Trophoblast cell (in vitro differentiated cells and primary cell): ENCODE results near the gene OGDH. TPM values are rescaled to one million over a fixed set of nuclear protein-coding genes. Genes with fewer than 3 reads are reported as not detected.
A peak's percentile ranks its signal among the peaks of the same experiment; 100 is the strongest.

Experiments used
- DNase-seq, 2 donors: peaks; one replicate each; pipeline ENCODE4 v3.0.0-alpha.2; 2016
- H2AFZ ChIP-seq: 2 replicates; pipeline ENCODE4 v1.6.1; 2013; ENCODE audit warnings: low read length, moderate library complexity, mild to moderate bottlenecking; ENCODE audit not compliant: insufficient read depth, poor library complexity
- H2AK5ac ChIP-seq: 2 replicates; pipeline ENCODE4 v1.6.1; 2013; ENCODE audit warnings: mild to moderate bottlenecking, low read length
- H2BK120ac ChIP-seq: 2 replicates; pipeline ENCODE4 v1.6.1; 2013; ENCODE audit warnings: low read length, mild to moderate bottlenecking, moderate library complexity; ENCODE audit not compliant: insufficient read depth, poor library complexity
- H2BK12ac ChIP-seq: 2 replicates; pipeline ENCODE4 v1.6.1; 2013; ENCODE audit warnings: mild to moderate bottlenecking, low read length, moderate library complexity
- H2BK5ac ChIP-seq: 2 replicates; pipeline ENCODE4 v1.6.1; 2013; ENCODE audit warnings: low read length, low read depth, moderate library complexity, mild to moderate bottlenecking; ENCODE audit not compliant: poor library complexity
- H3K14ac ChIP-seq: 2 replicates; pipeline ENCODE4 v1.6.1; 2013; ENCODE audit warnings: mild to moderate bottlenecking, low read length
- H3K18ac ChIP-seq: 2 replicates; pipeline ENCODE4 v1.6.1; 2013; ENCODE audit warnings: mild to moderate bottlenecking, low read length
- H3K23ac ChIP-seq: 2 replicates; pipeline ENCODE4 v1.6.1; 2013; ENCODE audit warnings: low read length
- H3K27ac ChIP-seq: 2 replicates; pipeline ENCODE4 v1.5.1; 2013; ENCODE audit warnings: low read depth, mild to moderate bottlenecking, inconsistent platforms, low read length, moderate library complexity
- H3K27me3 ChIP-seq: 2 replicates; pipeline ENCODE4 v1.6.1; 2013; ENCODE audit warnings: inconsistent platforms, mild to moderate bottlenecking, low read length, moderate library complexity; ENCODE audit not compliant: insufficient read depth
- H3K36me3 ChIP-seq, 2 experiments: 1 replicate in 1 of 2; 2 replicates in 1 of 2; pipeline ENCODE4 v1.6.1; 2013; ENCODE audit warnings: low read length in 2 of 2, mild to moderate bottlenecking in 2 of 2, moderate library complexity in 1 of 2; ENCODE audit not compliant: insufficient read depth in 2 of 2, control insufficient read depth in 1 of 2
- H3K4ac ChIP-seq: 2 replicates; pipeline ENCODE4 v1.6.1; 2013; ENCODE audit warnings: low read depth, mild to moderate bottlenecking, low read length, moderate library complexity
- H3K4me1 ChIP-seq, 2 experiments: 1 replicate in 1 of 2; 2 replicates in 1 of 2; pipeline ENCODE4 v1.6.1; 2013; ENCODE audit warnings: low read length in 2 of 2, mild to moderate bottlenecking in 2 of 2, moderate library complexity in 1 of 2; ENCODE audit not compliant: insufficient read depth in 2 of 2, control insufficient read depth in 1 of 2
- H3K4me2 ChIP-seq: 2 replicates; pipeline ENCODE4 v1.6.1; 2013; ENCODE audit warnings: inconsistent platforms, mild to moderate bottlenecking, low read length, moderate library complexity
- H3K4me3 ChIP-seq: 2 replicates; pipeline ENCODE4 v1.5.1; 2013; ENCODE audit warnings: mild to moderate bottlenecking, low read depth, low read length, inconsistent platforms
- H3K79me1 ChIP-seq: one replicate; pipeline ENCODE4 v1.6.1; 2013; ENCODE audit warnings: low read length
- H3K79me2 ChIP-seq: 2 replicates; pipeline ENCODE4 v1.6.1; 2013; ENCODE audit warnings: low read length, mild to moderate bottlenecking; ENCODE audit not compliant: control insufficient read depth, insufficient read depth, poor library complexity
- H3K9ac ChIP-seq: 2 replicates; pipeline ENCODE4 v1.6.1; 2013; ENCODE audit warnings: mild to moderate bottlenecking, low read length
- H3K9me3 ChIP-seq: 2 replicates; pipeline ENCODE4 v1.6.1; 2013; ENCODE audit warnings: low read depth, mild to moderate bottlenecking, control low read depth, inconsistent platforms, low read length; ENCODE audit not compliant: insufficient read depth
- H4K12ac ChIP-seq: 2 replicates; pipeline ENCODE4 v1.6.1; 2013; ENCODE audit warnings: low read depth, mild to moderate bottlenecking, low read length, moderate library complexity
- H4K8ac ChIP-seq: 2 replicates; pipeline ENCODE4 v1.6.1; 2013; ENCODE audit warnings: low read depth, mild to moderate bottlenecking, low read length, moderate library complexity
- H4K91ac ChIP-seq: one replicate; pipeline ENCODE4 v1.6.1; 2013; ENCODE audit warnings: low read depth, mild to moderate bottlenecking, low read length, moderate library complexity
- WGBS: extraction: QIAGEN DNeasy Blood & Tissue Kit; methylation state at CpG from one replicate; pipeline ENCODE4 v1.1.7; 2013; ENCODE audit warnings: missing lambda C conversion rate; ENCODE audit not compliant: insufficient read length, insufficient coverage; ENCODE audit errors: extremely low coverage; 5-methylcytosine and 5-hydroxymethylcytosine counted together
- polyA plus RNA-seq: library from polyadenylated mRNA; stranded (reverse); fragments of 200-250 nt; gene quantifications from 2 replicates; pipeline ENCODE4 v1.2.3, GENCODE V29; 2013

OGDH gene
- 61.6 and 62.5 TPM in 2 replicates for polyA plus RNA-seq

DNA sequence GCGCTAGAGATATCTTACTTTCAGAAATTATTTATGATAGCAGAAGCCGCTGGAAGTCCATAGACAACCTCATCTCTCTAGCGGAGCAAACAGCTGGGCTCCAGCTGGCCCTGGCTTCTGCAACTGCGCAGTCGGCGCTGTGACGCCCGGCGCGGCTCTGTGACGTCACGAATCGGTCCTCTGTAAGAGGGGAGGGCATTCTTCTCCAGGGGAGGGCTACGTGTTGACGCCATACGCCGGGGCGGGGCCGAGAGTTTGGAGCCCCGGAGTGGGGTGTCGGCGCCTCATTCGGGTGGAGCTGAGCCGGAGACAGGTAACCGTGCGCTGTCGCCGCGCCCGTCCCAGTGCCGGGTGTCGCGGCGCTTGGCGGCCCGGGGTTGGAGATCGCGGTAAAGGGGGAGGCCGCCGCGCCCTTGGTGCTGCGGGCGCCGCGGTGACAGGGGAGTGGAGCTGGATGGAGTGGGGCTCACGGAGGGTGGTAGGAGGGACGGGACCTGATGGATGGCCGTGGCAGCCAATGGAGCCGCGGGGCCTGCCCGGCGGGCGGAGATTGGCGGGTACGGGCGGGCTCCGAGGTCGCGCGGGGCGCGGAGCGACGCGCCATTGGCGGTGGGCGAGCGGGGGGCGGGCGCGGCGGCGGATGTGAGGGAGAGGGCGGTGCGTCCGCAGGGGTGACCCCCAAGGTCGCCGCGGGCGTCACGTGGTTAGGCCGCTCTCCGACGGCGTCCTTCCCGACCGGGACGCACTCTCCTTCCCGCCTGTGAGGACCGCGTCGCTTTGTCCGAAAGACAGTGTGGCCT lies at the start of gene OGDH:
OGDH (plus strand) TSS at position 287 of the 800 bp plus-strand sequence. CDS start 17,717 bp downstream, outside the sequence.
- Histone ChIP-seq H4K8ac (peak within 1 kb of the TSS; percentile 96), H3K4me3 (peak within 1 kb of the TSS; percentile 98), H3K18ac (peak within 1 kb of the TSS; percentile 97), H3K4me2 (peak within 1 kb of the TSS; percentile 97), H3K36me3 (no peaks in the 10 kb centered on the region), H3K27me3 (no peaks in the 10 kb centered on the region), H3K79me1 (peaks cover 4% of the 10 kb centered on the region), H3K14ac (peak within 1 kb of the TSS; percentile 97), H2AFZ (peak within 1 kb of the TSS; percentile 98), H3K4ac (peak within 1 kb of the TSS; percentile 89), H2AK5ac (peak within 1 kb of the TSS; percentile 22), H3K4me1 (peaks cover 5 to 7% of the 10 kb centered on the region in 2 experiments), H4K12ac (peak within 1 kb of the TSS; percentile 95), H3K79me2 (peaks cover 14% of the 10 kb centered on the region), H3K27ac (peak within 1 kb of the TSS; percentile 93), H2BK12ac (peak within 1 kb of the TSS; percentile 27), H2BK5ac (peak within 1 kb of the TSS; percentile 98), H3K9me3 (no peaks in the 10 kb centered on the region), H3K9ac (peak within 1 kb of the TSS; percentile 97), H4K91ac (peak within 1 kb of the TSS; percentile 94), H3K23ac (peak within 1 kb of the TSS; percentile 44), H2BK120ac (peak within 1 kb of the TSS; percentile 94)
- peak; percentile 99 for DNase-seq
- WGBS: no CpG with 5 or more reads among the region's 93 CpGs

DNA sequence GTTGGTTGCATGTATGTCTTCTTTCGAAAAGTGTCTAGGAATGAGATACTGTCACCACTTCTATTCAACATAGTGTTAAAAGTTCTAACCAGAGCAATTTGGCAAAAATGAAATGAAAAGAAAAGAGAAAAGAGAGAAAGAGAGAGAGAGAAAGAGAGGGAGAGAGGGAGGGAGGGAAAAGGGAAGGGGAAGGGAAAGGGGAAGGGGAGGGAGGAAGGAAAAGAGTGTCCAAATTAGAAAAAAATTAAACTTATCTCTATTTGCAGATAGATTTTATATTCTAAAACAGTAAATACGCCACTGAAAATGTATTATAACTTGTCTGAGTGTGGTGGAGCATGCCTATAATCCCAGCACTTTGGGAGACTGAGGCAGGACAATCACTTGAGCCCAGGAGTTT lies 48.9 kb upstream of the OGDH start:
- Histone ChIP-seq H3K4ac (no peak overlapping the region), H3K4me3 (no peak overlapping the region), H4K12ac (no peak overlapping the region), H3K36me3 (no peaks in the 10 kb centered on the region), H2AFZ (no peak overlapping the region), H3K79me2 (no peaks in the 10 kb centered on the region), H3K18ac (no peak overlapping the region), H3K9ac (no peak overlapping the region), H3K4me2 (no peak overlapping the region), H3K27me3 (no peaks in the 10 kb centered on the region), H3K9me3 (no peaks in the 10 kb centered on the region), H3K27ac (no peak overlapping the region), H2AK5ac (no peak overlapping the region), H3K4me1 (no peaks in the 10 kb centered on the region), H2BK120ac (no peak overlapping the region), H4K91ac (no peak overlapping the region), H3K23ac (no peak overlapping the region), H3K14ac (no peak overlapping the region), H4K8ac (no peak overlapping the region), H3K79me1 (no peaks in the 10 kb centered on the region), H2BK5ac (no peak overlapping the region), H2BK12ac (no peak overlapping the region)
- no peak for DNase-seq
- WGBS: no CpG with 5 or more reads among the region's 2 CpGs

- H3K4me2 ChIP-seq: no peak overlapping the region
- no CpG with 5 or more reads among the region's 4 CpGs for WGBS
- H3K4me1 ChIP-seq: no peaks in the 10 kb centered on the region
- H4K91ac ChIP-seq: no peak overlapping the region
- no peak overlapping the region for H2AK5ac ChIP-seq
- no peak overlapping the region for H3K4ac ChIP-seq
- no peak overlapping the region for H4K12ac ChIP-seq
- no peak overlapping the region for H3K14ac ChIP-seq
- H3K27me3 ChIP-seq: no peaks in the 10 kb centered on the region
- no peak overlapping the region for H2BK120ac ChIP-seq
- no peak overlapping the region for H3K18ac ChIP-seq
- no peak overlapping the region for H3K9ac ChIP-seq
- H3K9me3 ChIP-seq: no peaks in the 10 kb centered on the region
- H2BK5ac ChIP-seq: no peak overlapping the region
- no peaks in the 10 kb centered on the region for H3K79me2 ChIP-seq
- no peak overlapping the region for H3K27ac ChIP-seq
- no peak overlapping the region for H3K4me3 ChIP-seq
- H3K36me3 ChIP-seq: peaks cover 7 to 11% of the 10 kb centered on the region in 2 experiments
- no peaks in the 10 kb centered on the region for H3K79me1 ChIP-seq
- no peak for DNase-seq
- no peak overlapping the region for H2BK12ac ChIP-seq
- H3K23ac ChIP-seq: no peak overlapping the region
- H4K8ac ChIP-seq: no peak overlapping the region
- no peak overlapping the region for H2AFZ ChIP-seq
Observed at GRCh38 chr7:44559485-44559884, 46.9 kb upstream of the OGDH start.

GRCh38 chr7:44561481-44561880 lies 44.9 kb upstream of the OGDH start:
- H4K12ac ChIP-seq: no peak overlapping the region

More at GRCh38 chr7:44561481-44561880, 44.9 kb upstream of the OGDH start:
- Histone ChIP-seq H3K23ac (no peak overlapping the region), H4K8ac (no peak overlapping the region), H3K14ac (no peak overlapping the region), H2BK5ac (no peak overlapping the region), H3K36me3 (peaks cover 26 to 29% of the 10 kb centered on the region in 2 experiments), H3K9me3 (no peaks in the 10 kb centered on the region), H2AK5ac (no peak overlapping the region), H3K4me1 (no peaks in the 10 kb centered on the region), H3K27me3 (no peaks in the 10 kb centered on the region), H2BK12ac (no peak overlapping the region), H3K4me2 (no peak overlapping the region), H3K27ac (no peak overlapping the region), H4K91ac (no peak overlapping the region), H2AFZ (no peak overlapping the region), H2BK120ac (no peak overlapping the region), H3K18ac (no peak overlapping the region), H3K79me2 (no peaks in the 10 kb centered on the region), H3K4me3 (no peak overlapping the region), H3K4ac (no peak overlapping the region), H3K79me1 (no peaks in the 10 kb centered on the region), H3K9ac (no peak overlapping the region)
- no peak for DNase-seq
- WGBS: no CpG with 5 or more reads among the region's 6 CpGs
